ENCODE measurements around the gene CFAP46. TPM values are rescaled to one million over a fixed set of nuclear protein-coding genes. Genes with fewer than 3 reads are reported as not detected.

Gene CFAP46
- total and polyA plus RNA-seq, 2 experiments from 2014 or later = 3.1 to 5.4 TPM

DNA sequence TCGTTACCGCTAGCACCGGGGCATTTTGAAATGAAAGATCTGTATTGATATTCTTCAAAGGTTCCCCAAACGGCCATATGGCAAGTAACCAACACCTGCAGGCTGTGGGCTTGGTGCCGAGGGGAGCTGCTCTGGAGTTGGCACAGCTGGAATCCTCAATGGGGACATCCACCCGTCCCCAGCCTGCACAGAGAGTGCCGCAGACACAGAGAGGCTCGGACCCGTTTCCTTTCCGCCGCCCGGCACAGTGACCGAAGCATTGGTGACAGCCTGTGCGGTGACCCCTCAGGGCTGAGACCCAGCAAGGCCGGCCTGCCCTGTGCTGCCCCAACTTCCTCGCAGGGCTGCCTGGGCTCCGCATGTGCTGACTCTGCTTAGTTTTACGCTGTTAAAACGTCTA, 4.5 kb downstream of the CFAP46 start (continued):
- no peak for TF ChIP-seq CREB1 (CRISPR knock-in tag; IDR thresholded peaks at IDR 0.05; ENCODE audit: low read depth)
- no peak for TF ChIP-seq ZNF114 (CRISPR knock-in tag; IDR thresholded peaks at IDR 0.05)
- TF ChIP-seq EZH2 (IDR thresholded peaks at IDR 0.05; ENCODE audit: low read depth, unreplicated experiment) = no peak
- TF ChIP-seq, protein P1, sequence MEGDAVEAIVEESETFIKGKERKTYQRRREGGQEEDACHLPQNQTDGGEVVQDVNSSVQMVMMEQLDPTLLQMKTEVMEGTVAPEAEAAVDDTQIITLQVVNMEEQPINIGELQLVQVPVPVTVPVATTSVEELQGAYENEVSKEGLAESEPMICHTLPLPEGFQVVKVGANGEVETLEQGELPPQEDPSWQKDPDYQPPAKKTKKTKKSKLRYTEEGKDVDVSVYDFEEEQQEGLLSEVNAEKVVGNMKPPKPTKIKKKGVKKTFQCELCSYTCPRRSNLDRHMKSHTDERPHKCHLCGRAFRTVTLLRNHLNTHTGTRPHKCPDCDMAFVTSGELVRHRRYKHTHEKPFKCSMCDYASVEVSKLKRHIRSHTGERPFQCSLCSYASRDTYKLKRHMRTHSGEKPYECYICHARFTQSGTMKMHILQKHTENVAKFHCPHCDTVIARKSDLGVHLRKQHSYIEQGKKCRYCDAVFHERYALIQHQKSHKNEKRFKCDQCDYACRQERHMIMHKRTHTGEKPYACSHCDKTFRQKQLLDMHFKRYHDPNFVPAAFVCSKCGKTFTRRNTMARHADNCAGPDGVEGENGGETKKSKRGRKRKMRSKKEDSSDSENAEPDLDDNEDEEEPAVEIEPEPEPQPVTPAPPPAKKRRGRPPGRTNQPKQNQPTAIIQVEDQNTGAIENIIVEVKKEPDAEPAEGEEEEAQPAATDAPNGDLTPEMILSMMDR (conservative IDR thresholded peaks at IDR 0.05; ENCODE audit: low read depth in 2 of 2) = no peak
- TF ChIP-seq NANOG (IDR thresholded peaks at IDR 0.05; ENCODE audit: borderline replicate concordance) = no peak
- TF ChIP-seq, protein P2, sequence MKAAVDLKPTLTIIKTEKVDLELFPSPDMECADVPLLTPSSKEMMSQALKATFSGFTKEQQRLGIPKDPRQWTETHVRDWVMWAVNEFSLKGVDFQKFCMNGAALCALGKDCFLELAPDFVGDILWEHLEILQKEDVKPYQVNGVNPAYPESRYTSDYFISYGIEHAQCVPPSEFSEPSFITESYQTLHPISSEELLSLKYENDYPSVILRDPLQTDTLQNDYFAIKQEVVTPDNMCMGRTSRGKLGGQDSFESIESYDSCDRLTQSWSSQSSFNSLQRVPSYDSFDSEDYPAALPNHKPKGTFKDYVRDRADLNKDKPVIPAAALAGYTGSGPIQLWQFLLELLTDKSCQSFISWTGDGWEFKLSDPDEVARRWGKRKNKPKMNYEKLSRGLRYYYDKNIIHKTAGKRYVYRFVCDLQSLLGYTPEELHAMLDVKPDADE (IDR thresholded peaks at IDR 0.05) = no peak

DNA sequence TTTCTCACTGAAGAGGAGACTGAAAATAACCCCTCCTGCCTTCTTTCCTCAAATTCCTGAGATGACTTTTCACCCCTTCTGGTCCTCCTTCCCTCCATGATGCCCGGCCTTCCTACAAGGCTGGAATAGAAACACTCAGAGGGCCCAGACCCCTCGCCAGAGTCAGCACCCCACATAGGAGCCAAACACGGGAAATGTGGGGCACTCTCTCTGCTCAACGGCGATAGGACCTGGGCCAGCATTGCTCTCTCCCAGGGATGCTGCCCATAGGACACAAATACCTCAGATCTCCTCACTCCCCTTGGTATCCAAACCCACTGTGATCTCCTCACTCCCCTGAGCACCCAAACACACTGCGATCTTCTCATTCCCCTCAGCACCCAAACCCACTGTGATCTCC, 7.4 kb downstream of the CFAP46 start:
- Histone ChIP-seq H3K4me3 (no peak overlapping the region), H2AFZ (no peak overlapping the region), H3K27me3 (ENCODE audit: insufficient read depth) (no peaks in the 10 kb centered on the region), H3F3A (replicated peaks; ENCODE audit: low read depth) (no peaks in the 10 kb centered on the region), H3K79me2 (replicated peaks; ENCODE audit: insufficient read depth) (no peaks in the 10 kb centered on the region), H3K36me3 (ENCODE audit: insufficient read depth) (no peaks in the 10 kb centered on the region), H3K27ac (ENCODE audit: low read depth) (no peak overlapping the region), H3K9me2 (ENCODE audit: insufficient read depth) (no peaks in the 10 kb centered on the region), H3K4me1 (ENCODE audit: insufficient read depth) (no peaks in the 10 kb centered on the region), H4K20me1 (replicated peaks; ENCODE audit: insufficient read depth) (no peaks in the 10 kb centered on the region), H3K4me2 (no peak overlapping the region)
- no peak for DNase-seq (ENCODE audit: low spot score)
- peaks cover 5% of the 10 kb centered on the region for H3K27me3 Mint-ChIP-seq (ENCODE audit: insufficient read depth, low read depth, poor library complexity)
- no peak overlapping the region for H3K27ac Mint-ChIP-seq
- no peaks in the 10 kb centered on the region for H3K4me1 Mint-ChIP-seq
- no peaks in the 10 kb centered on the region for H3K9me3 Mint-ChIP-seq
- TF ChIP-seq ZNF114 (CRISPR knock-in tag; IDR thresholded peaks at IDR 0.05) (no peak), EZH2phosphoT487 (IDR thresholded peaks at IDR 0.05; ENCODE audit: unreplicated experiment) (no peak)
- no peak overlapping the region for H3K4me3 Mint-ChIP-seq
- no peak for ATAC-seq
- no peaks in the 10 kb centered on the region for H3K36me3 Mint-ChIP-seq (ENCODE audit: low read depth)

DNA sequence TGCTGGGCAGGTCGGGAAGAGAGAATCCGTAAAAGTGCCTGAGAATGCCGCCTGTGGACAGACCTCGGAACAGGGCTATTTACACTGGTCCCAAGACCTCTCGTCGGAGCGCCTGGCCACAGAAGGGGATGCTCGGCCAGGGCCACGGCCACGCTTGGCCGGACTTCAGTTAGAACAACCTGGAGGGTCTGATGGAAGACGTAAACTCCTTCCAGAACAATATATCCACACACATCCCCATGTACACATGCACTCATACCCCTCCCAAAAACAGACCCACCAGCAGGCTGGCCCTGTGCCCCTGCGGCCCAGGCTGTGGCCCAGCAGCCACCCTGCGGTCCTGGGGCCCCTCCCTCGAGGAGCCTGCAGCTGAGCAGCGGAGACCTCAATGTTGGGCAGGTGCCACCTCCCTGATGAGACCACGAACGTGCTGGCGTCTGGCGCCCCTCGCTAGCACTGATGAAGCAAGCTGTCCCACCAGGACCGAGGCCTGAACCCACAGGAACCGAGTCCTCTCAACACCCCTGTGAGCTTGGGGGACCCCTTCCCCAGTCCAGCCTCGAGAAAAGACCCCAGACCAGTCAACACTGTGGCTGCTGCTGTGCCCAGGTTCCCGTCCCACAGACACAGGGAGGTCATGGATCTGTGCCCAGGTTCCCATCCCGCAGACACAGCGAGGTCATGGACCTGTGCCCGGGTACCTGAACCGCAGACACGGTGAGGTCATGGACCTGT, 8.9 kb downstream of the CFAP46 start:
- Mint-ChIP-seq H3K4me1 (no peaks in the 10 kb centered on the region), H3K36me3 (ENCODE audit: low read depth) (no peaks in the 10 kb centered on the region; the same call in 2 of the 3 replicates)
- H3K27me3 ChIP-seq (ENCODE audit: insufficient read depth) = no peaks in the 10 kb centered on the region
- TF ChIP-seq EZH2 (IDR thresholded peaks at IDR 0.05; ENCODE audit: low read depth, unreplicated experiment) = no peak
- TF ChIP-seq, protein P3, sequence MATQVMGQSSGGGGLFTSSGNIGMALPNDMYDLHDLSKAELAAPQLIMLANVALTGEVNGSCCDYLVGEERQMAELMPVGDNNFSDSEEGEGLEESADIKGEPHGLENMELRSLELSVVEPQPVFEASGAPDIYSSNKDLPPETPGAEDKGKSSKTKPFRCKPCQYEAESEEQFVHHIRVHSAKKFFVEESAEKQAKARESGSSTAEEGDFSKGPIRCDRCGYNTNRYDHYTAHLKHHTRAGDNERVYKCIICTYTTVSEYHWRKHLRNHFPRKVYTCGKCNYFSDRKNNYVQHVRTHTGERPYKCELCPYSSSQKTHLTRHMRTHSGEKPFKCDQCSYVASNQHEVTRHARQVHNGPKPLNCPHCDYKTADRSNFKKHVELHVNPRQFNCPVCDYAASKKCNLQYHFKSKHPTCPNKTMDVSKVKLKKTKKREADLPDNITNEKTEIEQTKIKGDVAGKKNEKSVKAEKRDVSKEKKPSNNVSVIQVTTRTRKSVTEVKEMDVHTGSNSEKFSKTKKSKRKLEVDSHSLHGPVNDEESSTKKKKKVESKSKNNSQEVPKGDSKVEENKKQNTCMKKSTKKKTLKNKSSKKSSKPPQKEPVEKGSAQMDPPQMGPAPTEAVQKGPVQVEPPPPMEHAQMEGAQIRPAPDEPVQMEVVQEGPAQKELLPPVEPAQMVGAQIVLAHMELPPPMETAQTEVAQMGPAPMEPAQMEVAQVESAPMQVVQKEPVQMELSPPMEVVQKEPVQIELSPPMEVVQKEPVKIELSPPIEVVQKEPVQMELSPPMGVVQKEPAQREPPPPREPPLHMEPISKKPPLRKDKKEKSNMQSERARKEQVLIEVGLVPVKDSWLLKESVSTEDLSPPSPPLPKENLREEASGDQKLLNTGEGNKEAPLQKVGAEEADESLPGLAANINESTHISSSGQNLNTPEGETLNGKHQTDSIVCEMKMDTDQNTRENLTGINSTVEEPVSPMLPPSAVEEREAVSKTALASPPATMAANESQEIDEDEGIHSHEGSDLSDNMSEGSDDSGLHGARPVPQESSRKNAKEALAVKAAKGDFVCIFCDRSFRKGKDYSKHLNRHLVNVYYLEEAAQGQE (IDR thresholded peaks at IDR 0.05; ENCODE audit: unreplicated experiment) = no peak
- TF ChIP-seq ZNF114 (CRISPR knock-in tag; IDR thresholded peaks at IDR 0.05) = no peak
- TF ChIP-seq, protein P1 (conservative IDR thresholded peaks at IDR 0.05; ENCODE audit: low read depth in 2 of 2) = no peak
- TF ChIP-seq STAT1 (IDR thresholded peaks at IDR 0.05; ENCODE audit: unreplicated experiment) = no peak
- no peak for TF ChIP-seq CREB1 (CRISPR knock-in tag; IDR thresholded peaks at IDR 0.05; ENCODE audit: low read depth)
- no peak for TF ChIP-seq EZH2phosphoT487 (IDR thresholded peaks at IDR 0.05; ENCODE audit: unreplicated experiment)

More for the DNA sequence above, 8.9 kb downstream of the CFAP46 start:
- Mint-ChIP-seq H3K4me3 (no peak overlapping the region), H3K27me3 (ENCODE audit: insufficient read depth, low read depth, poor library complexity) (peaks cover 2% of the 10 kb centered on the region), H3K9me3 (no peaks in the 10 kb centered on the region), H3K27ac (no peak overlapping the region)
- Histone ChIP-seq H3K4me3 (no peak overlapping the region), H3K4me2 (no peak overlapping the region), H4K20me1 (replicated peaks; ENCODE audit: insufficient read depth) (no peaks in the 10 kb centered on the region), H3F3A (replicated peaks; ENCODE audit: low read depth) (no peaks in the 10 kb centered on the region), H3K27ac (ENCODE audit: low read depth) (no peak overlapping the region), H3K79me2 (replicated peaks; ENCODE audit: insufficient read depth) (no peaks in the 10 kb centered on the region), H2AFZ (no peak overlapping the region), H3K36me3 (ENCODE audit: insufficient read depth) (no peaks in the 10 kb centered on the region), H3K4me1 (ENCODE audit: insufficient read depth) (no peaks in the 10 kb centered on the region), H3K9me2 (ENCODE audit: insufficient read depth) (no peaks in the 10 kb centered on the region)
- ATAC-seq = no peak
- DNase-seq (ENCODE audit: low spot score) = no peak
